ENCODE data around the gene ZNF536. TPM values are rescaled to one million over a fixed set of nuclear protein-coding genes. Genes with fewer than 3 reads are reported as not detected.

The ZNF536 gene
- total and polyA plus RNA-seq, 2 donors (not counting 3 experiments of a cell fraction or from before 2014, with no cell fraction given): not detected

DNA sequence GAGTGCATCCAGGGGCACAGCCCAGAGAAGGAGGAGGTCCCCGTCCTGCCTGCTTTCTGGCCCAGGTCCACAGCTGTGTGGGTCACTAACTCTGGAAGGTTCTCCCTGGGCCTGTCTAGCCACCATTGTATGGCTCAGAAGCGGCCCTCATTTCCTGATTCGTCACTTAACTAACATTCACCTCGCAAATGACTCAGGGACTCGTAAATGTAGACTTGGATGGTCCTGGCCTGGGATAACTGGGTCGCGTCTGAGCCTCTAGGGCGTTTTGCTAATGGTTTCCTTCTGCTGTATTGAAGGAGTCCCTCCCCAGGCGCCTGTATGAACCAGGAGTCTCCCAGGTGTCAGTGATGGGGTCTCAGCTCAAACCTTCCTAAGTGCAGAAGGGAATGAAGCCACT is 162.8 kb downstream of the ZNF536 start:
- H3K36me3 ChIP-seq (ENCODE audit: control insufficient read depth in 2 of 2, extremely low read depth in 1 of 2, insufficient read depth in 2 of 2, low read length in 2 of 2): no peaks in the 10 kb centered on the region
- no TSS peak for BruUV-seq (replicated peaks)
- no peak overlapping the region for H3K9ac ChIP-seq (replicated peaks; ENCODE audit: extremely low read depth, insufficient read depth, low read length)
- no peaks in the 10 kb centered on the region for H3K27me3 ChIP-seq (ENCODE audit: control insufficient read depth in 2 of 2, insufficient read depth in 2 of 2, low read length in 2 of 2)
- TF ChIP-seq MYC (IDR thresholded peaks at IDR 0.05; ENCODE audit: low read depth, low read length) (no peak), POLR2A (IDR thresholded peaks at IDR 0.05; ENCODE audit: low read depth, low read length) (no peak), FOS (IDR thresholded peaks at IDR 0.05; ENCODE audit: borderline replicate concordance, insufficient read depth, low read length) (no peak), GATA2 (IDR thresholded peaks at IDR 0.05; ENCODE audit: insufficient read depth, insufficient read length, low read depth, low read length) (no peak), POLR2AphosphoS5 (IDR thresholded peaks at IDR 0.05; ENCODE audit: insufficient read depth, low read depth, low read length) (no peak), EZH2 (IDR thresholded peaks at IDR 0.05; ENCODE audit: borderline replicate concordance, low read depth, low read length, severe bottlenecking) (no peak), JUN (IDR thresholded peaks at IDR 0.05; ENCODE audit: borderline replicate concordance, insufficient read depth, insufficient read length, low read depth) (no peak)
- TF ChIP-seq, protein P1, sequence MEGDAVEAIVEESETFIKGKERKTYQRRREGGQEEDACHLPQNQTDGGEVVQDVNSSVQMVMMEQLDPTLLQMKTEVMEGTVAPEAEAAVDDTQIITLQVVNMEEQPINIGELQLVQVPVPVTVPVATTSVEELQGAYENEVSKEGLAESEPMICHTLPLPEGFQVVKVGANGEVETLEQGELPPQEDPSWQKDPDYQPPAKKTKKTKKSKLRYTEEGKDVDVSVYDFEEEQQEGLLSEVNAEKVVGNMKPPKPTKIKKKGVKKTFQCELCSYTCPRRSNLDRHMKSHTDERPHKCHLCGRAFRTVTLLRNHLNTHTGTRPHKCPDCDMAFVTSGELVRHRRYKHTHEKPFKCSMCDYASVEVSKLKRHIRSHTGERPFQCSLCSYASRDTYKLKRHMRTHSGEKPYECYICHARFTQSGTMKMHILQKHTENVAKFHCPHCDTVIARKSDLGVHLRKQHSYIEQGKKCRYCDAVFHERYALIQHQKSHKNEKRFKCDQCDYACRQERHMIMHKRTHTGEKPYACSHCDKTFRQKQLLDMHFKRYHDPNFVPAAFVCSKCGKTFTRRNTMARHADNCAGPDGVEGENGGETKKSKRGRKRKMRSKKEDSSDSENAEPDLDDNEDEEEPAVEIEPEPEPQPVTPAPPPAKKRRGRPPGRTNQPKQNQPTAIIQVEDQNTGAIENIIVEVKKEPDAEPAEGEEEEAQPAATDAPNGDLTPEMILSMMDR (IDR thresholded peaks at IDR 0.05; ENCODE audit: extremely low read depth in 1 of 2, insufficient read depth in 1 of 2, low read depth in 1 of 2, low read length in 2 of 2): no peak
- POLR2A ChIA-PET: no interaction called here
- DNase-seq (ENCODE audit: low read depth, low spot score): no peak
- H3K79me2 ChIP-seq (ENCODE audit: control insufficient read depth, insufficient read depth, low read length): no peaks in the 10 kb centered on the region
- no peak overlapping the region for H2AFZ ChIP-seq (ENCODE audit: low read depth, low read length)
- no peak overlapping the region for H3K27ac ChIP-seq (ENCODE audit: insufficient read depth, low read depth, low read length)
- no peak overlapping the region for H3K4me2 ChIP-seq (ENCODE audit: insufficient read depth, low read length)
- CTCF ChIA-PET: no interaction called here
- H3K9me1 ChIP-seq (replicated peaks; ENCODE audit: control insufficient read depth, extremely low read depth, insufficient read depth, low read length): no peaks in the 10 kb centered on the region
- dilution Hi-C loops (cut with MboI; ENCODE audit: extremely low pct_ligation_motif_present, low sequenced_read_pairs): no loop called here
- no peak for FAIRE-seq
- H3K9me3 ChIP-seq (replicated peaks; ENCODE audit: control insufficient read depth, insufficient read depth, low read length): peaks cover 9% of the 10 kb centered on the region
- intact Hi-C loops (cut with micrococcal nuclease): no loop called here
- no peak overlapping the region for H3K4me3 ChIP-seq (replicated peaks in 1 of 3; ENCODE audit: insufficient read depth in 1 of 3, low read depth in 1 of 3, low read length in 3 of 3)
- H3K4me1 ChIP-seq (ENCODE audit: control insufficient read depth, extremely low read depth, insufficient read depth, low read length): no peaks in the 10 kb centered on the region
- H4K20me1 ChIP-seq (replicated peaks; ENCODE audit: control insufficient read depth, extremely low read depth, insufficient read depth, low read length): no peaks in the 10 kb centered on the region
